Lower leg skin (tissue), 3 donors: Measurements from ENCODE around the gene CNTROB.

Experiments used
- CTCF ChIP-seq, 3 donors: fragments of 450-650 bp; IDR thresholded peaks; one replicate each; pipeline ENCODE4 v1.5.1; 2016; ENCODE audit warnings: antibody characterized with exemption in 3 of 3, mild to moderate bottlenecking in 3 of 3, moderate library complexity in 2 of 3
- POLR2A ChIP-seq, 2 donors: fragments of 450-650 bp; IDR thresholded peaks; one replicate each; pipeline ENCODE4 v1.6.1; 2016 to 2017; ENCODE audit warnings: antibody characterized with exemption in 2 of 2, mild to moderate bottlenecking in 1 of 2, moderate library complexity in 1 of 2

GRCh38 chr17:7959503-7960253 is 27.7 kb downstream of the CNTROB start:
- TF ChIP-seq CTCF (IDR thresholded peaks at IDR 0.05): no peak
- TF ChIP-seq POLR2A (IDR thresholded peaks at IDR 0.05): no peak
